HG03103 (cell line): ENCODE data around the gene CNGA3.
"Not testable (repeated sequence)": the region's sequence is repeated elsewhere in the genome, so short reads cannot be mapped to it uniquely, and the experiment has no call there.

ENCODE experiments used
- ATAC-seq: cut with Tn5 transposase; IDR thresholded peaks from one replicate; pipeline ENCODE4 v1.9.1; 2021; ENCODE audit warnings: low read depth; ENCODE audit not compliant: unreplicated experiment

The CNGA3 gene

DNA sequence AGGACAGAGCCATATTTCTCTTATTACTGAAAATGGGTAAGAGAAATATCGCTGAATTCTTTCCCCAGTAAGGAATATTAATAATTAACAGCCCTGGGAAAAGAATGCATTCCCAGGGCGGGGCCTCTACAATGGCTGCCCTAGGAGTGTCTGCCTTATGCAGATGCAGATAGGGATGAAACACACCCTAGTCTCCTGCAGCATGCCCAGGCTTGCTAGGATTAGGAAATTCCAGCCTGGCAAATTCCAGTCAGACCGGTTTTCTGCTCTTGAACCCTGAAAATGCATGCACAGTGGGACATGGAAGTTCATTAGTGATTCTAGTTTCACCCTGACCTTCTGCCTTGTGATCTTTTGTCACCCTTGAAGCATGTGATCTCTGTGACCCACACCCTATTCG, 89.4 kb downstream of the CNGA3 start:
- ATAC-seq, result not testable (repeated sequence)

DNA sequence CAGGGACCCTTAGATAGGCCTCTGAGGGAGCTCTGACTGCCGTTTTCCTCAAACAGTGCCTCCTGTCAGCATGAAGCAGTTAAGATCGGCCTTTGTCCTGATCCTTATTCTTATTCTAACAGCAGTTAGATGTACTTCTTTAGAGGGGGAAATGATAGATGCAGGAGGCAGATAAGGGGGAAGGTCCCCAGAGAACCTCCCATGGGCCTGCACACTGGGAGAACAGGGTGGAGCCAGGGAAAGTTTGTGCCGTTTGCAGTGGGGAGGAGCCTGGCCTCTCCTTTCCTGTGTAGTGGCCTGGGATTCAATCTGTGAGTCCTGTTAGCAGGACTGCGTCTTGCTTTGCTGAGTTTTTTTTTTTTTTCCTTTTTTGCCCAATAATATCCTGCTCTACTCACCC, 90.5 kb downstream of the CNGA3 start:
- ATAC-seq, result no peak

DNA sequence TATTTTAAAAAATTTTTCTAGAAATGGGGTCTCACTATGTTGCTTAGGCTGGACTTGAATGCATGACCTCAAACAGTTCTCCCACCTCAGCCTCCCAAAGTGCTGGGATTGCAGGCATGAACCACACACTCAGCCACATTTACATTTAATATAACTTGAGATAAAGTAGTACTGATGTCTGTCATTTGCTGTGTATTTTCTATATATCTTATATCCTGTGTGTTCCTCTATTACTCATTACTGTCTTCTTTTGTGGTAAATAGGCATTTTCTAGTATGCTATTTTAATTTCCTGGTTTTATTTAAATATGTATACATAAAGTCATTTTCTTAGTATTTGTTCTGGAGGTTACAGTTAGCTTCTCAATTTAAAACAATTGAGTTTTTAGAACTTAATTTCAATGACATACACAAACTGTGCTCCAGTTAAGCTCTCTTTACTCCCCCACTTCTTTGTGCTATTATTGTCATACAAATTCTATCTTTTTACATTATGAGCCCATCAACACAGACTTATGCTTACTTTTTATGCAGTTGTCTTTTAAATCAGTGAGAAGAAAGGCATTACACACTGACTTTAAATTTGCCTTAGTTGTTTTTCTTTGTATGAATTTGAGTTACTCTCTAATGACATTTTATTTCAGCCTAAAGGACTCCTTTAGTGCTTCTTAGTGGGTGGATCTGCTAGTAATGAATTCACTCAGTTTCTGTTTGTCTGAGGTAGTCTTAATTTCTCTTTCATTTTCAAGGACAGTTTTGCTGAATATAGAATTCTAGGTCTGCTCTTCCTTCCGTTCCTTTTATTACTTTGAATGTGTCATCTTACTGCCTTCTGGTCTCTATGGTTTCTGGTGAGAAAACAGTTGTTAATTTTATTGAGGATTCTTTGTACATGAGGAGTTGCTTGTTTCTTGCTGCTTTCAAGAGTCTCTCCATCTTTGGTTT, 92.2 kb downstream of the CNGA3 start:
- peak; percentile 73 for ATAC-seq

DNA sequence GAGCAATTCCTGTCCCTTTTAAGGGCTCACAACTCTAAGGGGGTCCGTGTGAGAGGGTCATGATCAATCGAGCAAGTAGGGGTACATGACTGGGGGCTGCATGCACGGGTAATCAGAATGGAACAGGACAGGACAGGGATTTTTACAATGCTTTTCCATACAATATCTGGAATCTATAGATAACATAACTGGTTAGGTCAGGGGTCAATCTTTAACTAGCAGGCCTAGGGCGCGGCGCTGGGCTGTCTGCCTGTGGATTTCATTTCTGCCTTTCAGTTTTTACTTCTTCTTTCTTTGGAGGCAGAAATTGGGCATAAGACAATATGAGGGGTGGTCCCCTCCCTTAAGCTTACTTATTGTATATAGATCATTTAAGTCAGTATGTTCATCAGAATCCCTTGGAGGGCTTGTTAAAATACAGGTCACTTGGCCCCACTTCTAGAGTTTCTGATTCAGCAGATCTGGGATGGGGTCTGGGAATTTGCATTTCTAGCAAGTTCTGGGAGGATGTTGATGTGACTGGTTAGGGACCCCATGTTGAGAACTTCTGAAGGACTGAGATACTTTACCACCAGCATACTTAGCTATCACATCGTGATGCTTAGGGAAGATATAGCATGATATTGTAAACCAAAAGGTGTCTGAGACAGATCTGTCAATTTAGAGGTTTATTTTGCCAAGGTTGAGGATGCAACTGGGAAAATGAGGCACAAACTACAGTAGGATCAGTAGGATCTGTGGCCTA, 95.6 kb downstream of the CNGA3 start:
- ATAC-seq, result no peak

DNA sequence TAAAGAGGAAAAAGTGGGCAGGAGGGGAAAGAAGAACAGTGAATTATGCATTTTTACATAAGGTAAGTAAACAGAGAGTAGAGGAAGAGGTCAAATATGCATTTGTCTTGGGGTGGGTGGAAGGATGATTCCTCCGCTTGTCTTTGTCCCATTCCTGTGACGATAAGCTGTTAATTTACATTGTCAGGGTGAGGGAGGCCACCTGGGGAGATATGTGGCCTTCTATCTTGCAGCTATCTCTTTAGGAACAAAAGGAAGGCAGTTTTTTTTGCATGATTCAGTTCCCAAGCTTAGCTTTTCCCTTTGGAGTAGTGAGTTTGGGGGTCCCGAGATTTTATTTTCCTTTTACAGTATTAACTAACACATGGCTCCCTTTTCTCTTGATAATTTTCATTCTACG, 96.2 kb downstream of the CNGA3 start:
- no peak for ATAC-seq

DNA sequence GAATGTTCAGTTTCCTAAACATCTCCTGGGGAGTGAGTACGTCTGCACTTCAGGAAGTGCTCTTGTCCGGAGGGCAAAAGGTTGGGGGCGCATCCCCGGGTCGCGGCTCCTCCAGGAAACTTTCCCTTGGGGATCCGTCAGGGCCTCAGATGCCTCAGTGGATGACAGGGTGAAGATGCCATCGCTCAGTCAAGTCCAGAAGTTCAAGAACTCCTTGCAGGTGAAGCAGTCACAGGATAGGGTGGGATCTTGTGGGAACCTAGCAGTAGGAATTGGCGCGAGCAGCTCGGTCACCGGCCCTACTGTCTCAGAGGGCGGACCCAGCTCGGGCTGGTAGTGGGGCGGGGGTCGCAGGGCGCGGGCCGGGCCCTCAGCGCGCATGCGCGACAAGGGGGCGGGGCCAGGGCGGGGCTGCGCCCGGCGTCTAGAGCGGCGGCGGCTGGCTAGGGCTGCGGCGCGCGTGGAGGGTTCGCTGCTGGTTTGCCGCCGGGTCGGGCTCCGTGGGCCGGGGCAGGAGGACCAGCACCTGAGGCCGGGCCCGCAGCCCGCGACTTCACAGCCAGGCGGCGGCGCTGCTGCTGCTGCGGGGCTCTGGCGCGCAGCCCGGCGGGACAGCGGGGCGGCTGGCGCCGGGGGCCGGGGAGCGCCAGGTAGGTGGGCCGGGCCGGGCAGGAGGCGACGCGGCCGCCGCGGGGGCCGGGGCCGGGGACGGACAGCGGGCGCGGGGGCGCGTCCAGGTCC, 98.3 kb downstream of the CNGA3 start, which contains the start of gene INPP4A:
Gene INPP4A, plus strand, starts transcription at position 423 of the 741 bp plus-strand sequence. CDS start 75,191 bp downstream, outside the sequence.
- ATAC-seq, result peak; percentile 81

DNA sequence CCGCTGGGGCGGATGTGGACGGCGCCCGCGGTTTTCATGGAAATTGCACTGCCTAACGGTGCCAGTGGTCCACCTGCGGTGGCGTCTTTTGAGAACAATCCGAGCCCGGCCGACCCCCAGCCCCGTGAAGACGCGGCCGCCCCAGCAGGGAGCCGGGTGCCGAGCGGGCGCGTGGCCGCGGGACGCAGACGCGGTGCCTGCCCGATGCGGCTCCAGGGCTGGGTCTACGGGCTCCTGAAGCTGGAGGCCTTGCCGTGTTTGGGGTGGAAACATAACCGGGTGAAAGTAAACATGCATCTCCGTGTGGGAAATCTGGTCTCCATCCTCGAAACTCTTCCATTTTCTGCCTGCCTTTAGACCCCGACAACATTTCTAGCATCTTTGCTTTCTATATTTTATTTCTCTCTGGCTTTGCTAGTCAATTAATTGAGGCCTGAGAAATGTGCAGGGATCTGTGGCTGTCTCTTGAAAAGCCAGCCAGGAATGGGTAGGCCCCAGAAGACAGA, 99.0 kb downstream of the CNGA3 start:
- no peak for ATAC-seq

DNA sequence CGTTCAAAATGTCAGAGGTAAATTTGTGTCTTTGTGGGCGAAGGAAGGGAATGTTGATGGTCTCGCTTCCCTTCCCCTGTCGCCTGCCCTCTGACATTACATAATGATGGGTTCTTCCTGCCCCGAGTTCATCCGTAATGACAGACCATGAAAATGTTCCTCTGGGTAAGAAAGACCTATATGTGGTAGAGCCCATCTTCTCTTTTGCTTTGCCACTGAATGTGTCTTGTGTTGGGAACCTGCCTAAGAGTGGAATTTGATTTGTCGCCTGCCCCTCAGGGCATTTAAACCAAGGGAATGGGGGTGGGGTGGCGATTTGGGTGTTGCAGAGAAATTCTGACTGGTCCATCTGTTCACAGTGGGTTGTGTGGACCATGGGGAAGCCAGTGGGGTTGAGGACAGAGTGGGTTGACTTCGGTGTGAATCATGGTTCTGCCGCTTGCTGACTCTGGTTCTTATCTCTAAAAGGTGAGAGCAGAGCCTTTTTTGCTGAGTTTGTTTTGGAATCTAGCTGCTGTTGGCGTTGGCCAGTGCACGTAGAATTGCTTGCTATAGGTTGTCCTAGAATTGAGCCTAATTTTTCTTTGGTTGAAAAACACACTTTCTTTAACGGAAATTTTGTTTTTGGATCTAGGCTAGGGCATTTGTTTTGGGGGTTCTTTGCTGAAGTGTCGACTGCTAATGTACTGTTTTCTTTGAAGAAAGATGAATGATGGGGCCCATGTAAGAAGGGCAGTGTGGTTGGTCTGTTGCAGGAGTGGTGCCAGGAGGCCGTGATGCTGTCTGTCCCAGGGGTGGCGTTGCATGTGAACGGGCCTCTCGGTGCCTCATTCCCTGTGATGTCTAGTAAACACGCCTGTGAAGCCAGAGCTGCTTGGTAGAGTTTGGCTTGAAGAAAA, 99.7 kb downstream of the CNGA3 start:
- ATAC-seq, result no peak

DNA sequence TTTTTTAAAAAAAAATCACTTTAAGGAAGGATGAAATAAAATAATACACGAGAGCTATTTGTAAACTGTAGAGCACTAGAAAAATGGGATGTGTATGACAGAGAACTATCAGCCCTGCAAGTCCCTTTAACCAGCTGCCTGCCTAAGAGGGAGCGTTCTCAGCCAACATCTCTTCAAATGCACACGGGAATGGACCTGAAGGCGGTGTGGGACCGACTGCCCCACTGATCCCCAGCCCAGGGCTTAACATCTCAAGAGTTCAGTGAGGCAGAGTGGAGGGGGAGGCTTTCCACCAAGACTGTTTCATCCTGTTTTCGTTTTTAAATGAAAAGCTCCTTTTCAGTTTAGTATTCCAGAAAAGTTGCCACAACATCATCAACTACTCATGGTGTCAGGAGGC, 100.6 kb downstream of the CNGA3 start:
- no peak for ATAC-seq
